ENCODE results near the gene SULT4A1. TPM values are rescaled to one million over a fixed set of nuclear protein-coding genes. Genes with fewer than 3 reads are reported as not detected.

Gene SULT4A1
- total RNA-seq, 4 donors from 2014 or later: 2.1 TPM; not detected in 3

GRCh38 chr22:43889201-43889859 lies 27.0 kb upstream of the SULT4A1 start:
- intact Hi-C loops (cut with DNase I; ENCODE audit: low total_unique reads): no loop called here
- DNase-seq: no peak
- Histone ChIP-seq H3K9me3 (no peaks in the 10 kb centered on the region), H3K36me3 (no peaks in the 10 kb centered on the region), H3K4me1 (no peaks in the 10 kb centered on the region), H3K27me3 (peaks cover 6 to 19% of the 10 kb centered on the region in 2 donors), H3K27ac (no peak overlapping the region), H3K4me3 (no peak overlapping the region)
- no peak for TF ChIP-seq POLR2A (IDR thresholded peaks at IDR 0.05)
- no peak for TF ChIP-seq CTCF (IDR thresholded peaks at IDR 0.05)

DNA sequence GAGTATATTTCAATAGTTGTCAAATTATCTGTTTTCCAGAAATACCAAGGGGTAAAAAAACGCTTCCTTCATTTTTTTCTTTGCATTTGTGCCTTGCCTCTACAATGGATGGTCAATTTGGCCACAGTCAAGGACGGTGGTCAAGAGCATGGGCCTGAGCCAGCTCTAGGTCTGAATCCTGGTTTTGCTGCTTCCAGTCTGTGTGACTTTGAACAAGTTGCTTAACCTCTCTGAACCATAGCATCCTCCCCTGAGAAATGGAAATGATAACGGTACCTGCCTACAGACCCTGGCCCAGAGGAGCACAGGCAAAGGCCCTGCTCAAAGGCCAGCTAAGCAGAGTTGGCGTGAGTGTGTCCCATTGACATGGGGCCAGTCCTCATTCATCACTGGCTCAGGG lies 26.4 kb upstream of the SULT4A1 start:
- TF ChIP-seq CTCF (IDR thresholded peaks at IDR 0.05): no peak
- intact Hi-C loops (cut with DNase I; ENCODE audit: low total_unique reads): no loop called here
- Histone ChIP-seq H3K36me3 (no peaks in the 10 kb centered on the region), H3K9me3 (no peaks in the 10 kb centered on the region), H3K27me3 (peaks cover 6 to 19% of the 10 kb centered on the region in 2 donors), H3K4me1 (no peaks in the 10 kb centered on the region), H3K27ac (no peak overlapping the region), H3K4me3 (no peak overlapping the region)
- no peak for DNase-seq

- Histone ChIP-seq H3K4me1 (no peaks in the 10 kb centered on the region), H3K27me3 (peaks cover 6 to 19% of the 10 kb centered on the region in 2 donors), H3K9me3 (no peaks in the 10 kb centered on the region), H3K36me3 (no peaks in the 10 kb centered on the region), H3K27ac (no peak overlapping the region), H3K4me3 (no peak overlapping the region)
- TF ChIP-seq CTCF (IDR thresholded peaks at IDR 0.05) (no peak), POLR2A (IDR thresholded peaks at IDR 0.05) (no peak)
- intact Hi-C loops (cut with DNase I; ENCODE audit: low total_unique reads): no loop called here
- DNase-seq: no peak
Observed at GRCh38 chr22:43887391-43887790, 25.1 kb upstream of the SULT4A1 start.

GRCh38 chr22:43886231-43886630 lies 23.9 kb upstream of the SULT4A1 start:
- H3K4me3 ChIP-seq: no peak overlapping the region
- no peaks in the 10 kb centered on the region for H3K9me3 ChIP-seq
- no peak for DNase-seq
- no peak overlapping the region for H3K27ac ChIP-seq
- TF ChIP-seq POLR2A (IDR thresholded peaks at IDR 0.05) (no peak), CTCF (IDR thresholded peaks at IDR 0.05) (no peak)
- H3K27me3 ChIP-seq: peaks cover 6 to 14% of the 10 kb centered on the region in 2 donors
- H3K4me1 ChIP-seq: no peaks in the 10 kb centered on the region
- intact Hi-C loops (cut with DNase I; ENCODE audit: low total_unique reads): no loop called here
- H3K36me3 ChIP-seq: no peaks in the 10 kb centered on the region

DNA sequence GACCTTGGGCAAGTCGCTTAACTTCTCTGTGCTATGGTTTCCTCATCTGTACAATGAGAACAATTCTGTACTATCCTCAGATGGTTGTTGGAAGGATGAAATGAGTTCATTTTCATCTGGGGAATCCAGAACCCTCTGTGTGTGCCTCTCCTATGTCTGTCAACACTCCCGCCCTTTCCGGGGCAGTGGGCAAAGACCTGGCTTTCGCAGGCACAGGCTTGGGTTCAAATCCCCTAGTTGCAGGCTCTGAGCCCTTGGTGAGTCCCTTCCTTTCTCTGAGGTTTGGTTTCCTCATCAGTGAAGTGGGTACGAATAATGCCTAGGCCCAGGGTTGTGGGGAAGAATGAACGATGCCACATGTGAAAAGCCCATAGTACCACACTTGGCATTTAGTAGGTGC lies 23.5 kb upstream of the SULT4A1 start:
- H3K27ac ChIP-seq: no peak overlapping the region
- H3K4me3 ChIP-seq: no peak overlapping the region
- no peak for TF ChIP-seq POLR2A (IDR thresholded peaks at IDR 0.05)
- TF ChIP-seq CTCF (IDR thresholded peaks at IDR 0.05): no peak
- H3K36me3 ChIP-seq: no peaks in the 10 kb centered on the region
- DNase-seq: no peak
- H3K27me3 ChIP-seq: peaks cover 3 to 9% of the 10 kb centered on the region in 2 donors
- no peaks in the 10 kb centered on the region for H3K9me3 ChIP-seq
- intact Hi-C loops (cut with DNase I; ENCODE audit: low total_unique reads): no loop called here
- no peaks in the 10 kb centered on the region for H3K4me1 ChIP-seq
